NCI-H82 treated with DMSO at 0.1 percent for 48 hours (cell line): ENCODE measurements around the gene RBP3.

Experiments used
- DNase-seq: peaks from one replicate; lab custom pipeline; 2025; ENCODE audit not compliant: unreplicated experiment; lab: John Stamatoyannopoulos, UW

RBP3 gene

DNA sequence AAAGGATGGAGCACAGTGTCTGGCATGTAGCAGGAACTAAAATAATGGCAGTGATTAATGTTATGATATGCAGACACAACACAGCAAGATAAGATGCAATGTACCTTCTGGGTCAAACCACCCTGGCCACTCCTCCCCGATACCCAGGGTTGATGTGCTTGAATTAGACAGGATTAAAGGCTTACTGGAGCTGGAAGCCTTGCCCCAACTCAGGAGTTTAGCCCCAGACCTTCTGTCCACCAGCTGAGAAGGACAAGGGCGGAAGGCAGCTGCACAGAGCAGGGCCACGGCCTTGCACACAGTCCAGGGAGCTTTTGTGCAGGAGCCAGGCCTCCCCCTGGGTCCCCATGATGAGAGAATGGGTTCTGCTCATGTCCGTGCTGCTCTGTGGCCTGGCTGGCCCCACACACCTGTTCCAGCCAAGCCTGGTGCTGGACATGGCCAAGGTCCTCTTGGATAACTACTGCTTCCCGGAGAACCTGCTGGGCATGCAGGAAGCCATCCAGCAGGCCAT is at the start of gene RBP3:
TSS of gene RBP3 (plus strand) at position 226 of the 514 bp plus-strand sequence. CDS start at position 348, 122 bp downstream.
- peak; percentile 85 for DNase-seq

DNA sequence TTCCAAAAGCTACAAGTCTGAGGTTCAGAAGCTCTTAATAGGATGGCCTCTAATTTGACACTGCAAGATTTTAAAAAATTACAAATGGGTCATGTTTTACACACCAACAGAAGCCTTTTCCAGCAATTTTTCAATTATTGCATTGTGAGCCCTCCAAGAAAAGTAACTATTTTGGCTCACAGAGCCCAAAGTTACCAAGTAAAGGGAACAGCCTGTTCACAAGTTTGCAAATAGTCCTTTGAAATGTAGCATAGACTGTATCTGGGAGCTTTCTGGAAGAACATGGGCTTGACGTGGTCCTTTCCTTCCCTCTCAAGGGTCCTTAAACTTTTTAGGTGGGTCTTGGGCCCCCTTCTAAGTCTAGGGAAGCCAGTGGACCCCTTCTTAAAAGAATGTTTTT is 49.4 kb upstream of the RBP3 start:
- DNase-seq = no peak

DNA sequence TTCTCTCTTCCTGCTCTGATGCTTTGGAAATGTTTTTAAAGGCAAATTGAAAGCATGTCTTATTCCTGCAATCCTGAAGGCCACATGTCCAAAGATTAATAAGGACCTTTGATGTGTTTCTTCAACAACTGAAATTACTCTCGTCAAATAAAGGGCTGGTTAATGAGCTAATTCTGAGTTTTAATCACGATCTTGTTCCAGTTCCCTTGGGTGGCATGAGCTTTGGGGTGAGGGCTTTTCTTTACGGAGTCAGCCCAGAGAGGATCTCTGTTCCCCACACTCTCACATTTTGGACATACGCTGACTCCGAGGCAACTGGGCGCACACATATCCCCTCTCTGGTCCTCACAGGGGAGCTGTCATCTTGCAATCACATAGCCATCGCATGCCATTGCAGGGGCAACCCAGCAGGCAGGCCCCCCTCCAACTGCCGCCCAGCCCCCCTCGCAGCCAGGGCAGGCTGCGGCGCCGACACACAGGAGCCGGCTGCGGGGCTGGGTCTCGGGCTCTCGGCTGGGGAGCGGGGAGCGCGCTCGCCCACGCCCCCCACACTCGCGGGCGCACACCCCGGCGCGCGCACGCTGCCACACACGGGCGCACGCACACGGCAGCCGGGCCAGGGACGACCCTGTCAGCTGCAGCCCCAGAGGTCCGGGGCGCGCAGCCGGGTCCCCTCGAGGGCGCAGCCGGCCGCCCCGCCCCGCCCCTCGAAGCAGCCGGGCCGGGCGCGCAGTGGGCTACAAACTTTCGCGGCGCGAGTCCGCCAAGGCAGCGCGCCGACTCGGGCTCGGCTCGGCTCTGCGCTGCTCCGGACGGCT is 48.3 kb upstream of the RBP3 start, which contains the start of gene GDF10:
TSS of gene GDF10 (plus strand) at position 587 of the 818 bp plus-strand sequence. CDS start 455 bp downstream, outside the sequence.
- DNase-seq = no peak

DNA sequence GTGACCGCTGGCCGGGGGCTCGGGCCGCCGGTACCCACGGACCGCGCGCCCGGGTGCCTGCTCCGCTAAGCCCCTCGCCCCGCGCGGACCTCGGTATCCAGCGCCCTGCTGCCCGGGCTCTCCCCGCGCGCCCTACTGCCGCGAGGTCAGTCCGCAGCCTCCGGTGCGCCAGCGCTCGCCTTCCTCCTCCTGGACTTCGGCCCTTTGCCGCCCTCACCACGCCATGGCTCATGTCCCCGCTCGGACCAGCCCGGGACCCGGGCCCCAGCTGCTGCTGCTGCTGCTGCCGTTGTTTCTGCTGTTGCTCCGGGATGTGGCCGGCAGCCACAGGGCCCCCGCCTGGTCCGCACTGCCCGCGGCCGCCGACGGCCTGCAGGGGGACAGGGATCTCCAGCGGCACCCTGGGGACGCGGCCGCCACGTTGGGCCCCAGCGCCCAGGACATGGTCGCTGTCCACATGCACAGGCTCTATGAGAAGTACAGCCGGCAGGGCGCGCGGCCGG is 47.7 kb upstream of the RBP3 start:
- no peak for DNase-seq

DNA sequence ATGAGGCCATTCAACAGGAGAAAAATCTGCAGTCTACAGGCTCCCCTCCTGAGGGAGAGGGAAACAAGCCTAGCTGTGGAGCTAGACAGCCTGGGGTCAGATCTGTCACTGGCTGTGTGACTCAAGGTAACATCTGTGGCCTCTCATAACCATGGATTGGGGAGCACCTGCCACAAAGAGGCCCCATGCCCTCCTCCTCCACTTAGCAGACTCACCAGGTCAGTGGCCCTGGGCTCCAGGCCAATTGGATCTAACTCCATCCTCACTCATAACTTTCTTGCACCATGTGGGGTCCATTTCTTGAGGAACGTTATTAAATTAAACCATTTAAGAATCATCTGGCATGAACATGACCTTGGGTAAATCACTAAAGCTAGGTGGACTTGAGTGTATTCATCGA is 46.3 kb upstream of the RBP3 start:
- DNase-seq = no peak

DNA sequence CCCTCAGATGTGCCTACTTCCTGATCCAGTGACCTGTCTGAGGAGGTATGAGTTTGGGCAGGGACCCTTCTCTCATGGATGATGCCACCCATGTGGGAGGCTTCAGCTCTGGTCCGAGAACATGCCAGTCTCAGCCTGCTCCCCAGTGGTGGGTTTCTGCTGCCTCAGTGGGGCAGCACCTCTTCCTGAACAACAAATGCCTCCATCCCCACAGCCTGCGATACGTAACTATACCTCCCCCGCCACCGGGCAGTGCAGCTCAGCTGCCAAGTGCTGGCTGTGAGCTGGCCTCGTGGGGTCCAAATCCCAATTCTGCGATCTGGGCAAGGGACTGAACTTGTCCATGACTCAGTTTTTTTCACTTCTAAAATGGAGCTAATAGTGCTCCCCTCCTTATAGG is 45.1 kb upstream of the RBP3 start:
- no peak for DNase-seq

DNA sequence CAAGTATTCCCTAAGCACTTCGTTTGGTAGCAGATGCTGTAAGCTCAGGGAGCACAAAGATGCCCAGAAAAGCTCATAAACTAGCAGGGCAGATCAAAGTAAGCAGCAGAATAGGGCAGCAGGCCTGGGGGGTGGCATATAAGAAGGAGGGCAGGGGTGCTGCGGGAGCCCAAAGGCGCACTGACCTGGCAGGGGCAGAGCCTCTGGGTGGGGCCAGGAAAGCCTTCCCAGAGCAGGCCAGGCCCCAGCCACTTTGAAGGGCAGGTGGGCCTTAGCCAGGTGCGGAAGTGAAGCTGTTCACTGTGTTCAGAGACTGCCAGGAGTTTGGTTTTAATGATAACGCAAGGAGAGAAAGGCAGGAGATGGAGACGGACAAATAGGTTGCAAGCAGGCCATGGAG is 44.3 kb upstream of the RBP3 start:
- no peak for DNase-seq

DNA sequence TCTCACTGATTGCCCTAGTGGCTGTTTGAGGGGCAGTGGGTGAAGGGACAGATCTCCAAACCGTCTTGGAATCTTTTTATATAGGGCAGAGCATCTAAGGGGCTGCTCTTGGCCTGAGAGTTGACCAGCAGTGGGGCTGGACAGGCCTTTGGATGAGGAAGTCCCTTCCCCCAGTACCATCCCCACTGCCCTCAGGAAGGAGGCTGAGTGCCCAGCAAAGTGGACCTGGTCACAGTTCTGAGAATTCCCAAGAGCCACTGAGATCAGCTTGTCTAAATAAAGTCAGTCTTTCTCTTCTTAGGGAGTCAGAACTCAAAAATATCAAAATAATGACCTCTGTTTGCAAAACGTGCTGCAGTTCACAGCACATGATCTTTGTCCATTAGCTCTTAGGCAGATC is 42.6 kb upstream of the RBP3 start:
- DNase-seq = no peak

DNA sequence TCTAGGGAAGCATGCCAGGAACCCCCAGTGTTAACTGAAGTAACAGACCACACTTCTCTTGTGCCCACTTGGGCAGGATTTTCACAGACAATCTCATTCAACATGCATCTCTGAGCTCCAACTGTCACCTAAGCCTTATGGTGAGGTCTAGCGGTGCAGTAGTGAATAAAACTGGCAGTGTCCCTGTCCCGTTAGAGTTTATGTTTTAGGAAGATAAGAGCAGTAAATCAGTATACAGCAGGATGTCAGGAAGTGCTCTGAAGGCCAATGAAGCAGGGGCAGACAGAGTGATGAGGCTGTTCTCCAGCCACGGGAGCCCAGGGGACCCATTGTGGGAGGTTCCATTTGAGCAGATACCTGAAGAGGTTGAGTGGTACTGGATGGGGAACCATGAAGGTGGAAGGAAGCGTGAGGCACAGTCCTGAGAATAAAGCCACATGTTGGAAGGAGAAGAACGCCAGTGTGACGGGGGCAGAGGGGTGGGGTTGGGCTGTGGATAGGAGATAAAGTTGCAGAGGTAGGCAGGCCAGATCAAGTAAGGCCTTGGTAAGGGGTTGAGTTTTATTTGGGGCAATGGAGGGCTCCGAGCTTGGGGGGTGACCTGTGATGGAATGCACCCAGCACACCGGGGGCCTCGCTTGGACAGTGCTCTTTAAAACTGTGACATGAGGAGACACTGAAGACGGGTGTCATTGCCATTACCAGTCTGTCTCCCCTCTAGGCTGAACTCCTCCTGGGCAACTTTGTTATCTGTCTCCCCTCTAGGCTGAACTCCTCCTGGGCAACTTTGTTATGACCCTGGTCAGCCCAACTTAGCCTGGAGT is 41.6 kb upstream of the RBP3 start:
- DNase-seq = no peak

DNA sequence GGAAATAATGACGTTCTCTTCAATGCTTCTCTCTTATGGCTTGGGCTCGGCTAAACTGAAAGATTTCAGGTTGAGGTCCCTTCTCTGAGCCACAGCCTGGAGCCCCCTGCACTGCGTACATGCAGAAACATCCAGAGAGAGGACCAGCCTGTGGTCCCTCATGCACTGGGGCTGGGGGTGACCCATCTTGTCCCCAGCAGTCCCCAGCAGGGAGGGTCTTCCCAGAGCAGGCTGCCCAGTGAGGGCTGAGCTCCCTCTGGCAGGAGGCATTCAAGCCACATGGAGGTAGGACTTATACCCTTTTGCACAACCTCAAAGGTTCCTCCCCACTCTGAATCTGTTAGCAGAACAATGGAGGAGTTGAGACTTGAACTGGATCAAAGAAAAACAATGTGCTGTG is 40.8 kb upstream of the RBP3 start:
- DNase-seq = no peak

DNA sequence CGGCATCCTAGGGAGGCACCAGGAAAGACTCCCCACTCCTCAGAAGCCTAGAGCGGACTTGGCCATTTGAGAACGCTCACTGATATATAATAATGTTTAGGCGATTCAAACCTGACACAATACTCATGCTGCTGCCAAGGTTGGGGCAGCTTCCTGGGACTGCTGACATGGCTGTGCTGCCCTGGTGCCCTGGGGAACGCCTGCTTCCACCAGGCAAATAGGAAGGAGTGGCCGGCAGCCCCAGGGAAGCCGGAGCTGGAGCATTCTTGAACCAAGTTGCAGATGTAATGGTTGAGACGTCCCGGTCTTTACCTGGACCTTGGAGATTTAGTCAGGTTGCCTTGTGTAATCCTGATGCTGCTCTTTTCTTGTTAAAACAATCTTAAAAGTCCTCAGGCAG is 39.4 kb upstream of the RBP3 start:
- DNase-seq = no peak

DNA sequence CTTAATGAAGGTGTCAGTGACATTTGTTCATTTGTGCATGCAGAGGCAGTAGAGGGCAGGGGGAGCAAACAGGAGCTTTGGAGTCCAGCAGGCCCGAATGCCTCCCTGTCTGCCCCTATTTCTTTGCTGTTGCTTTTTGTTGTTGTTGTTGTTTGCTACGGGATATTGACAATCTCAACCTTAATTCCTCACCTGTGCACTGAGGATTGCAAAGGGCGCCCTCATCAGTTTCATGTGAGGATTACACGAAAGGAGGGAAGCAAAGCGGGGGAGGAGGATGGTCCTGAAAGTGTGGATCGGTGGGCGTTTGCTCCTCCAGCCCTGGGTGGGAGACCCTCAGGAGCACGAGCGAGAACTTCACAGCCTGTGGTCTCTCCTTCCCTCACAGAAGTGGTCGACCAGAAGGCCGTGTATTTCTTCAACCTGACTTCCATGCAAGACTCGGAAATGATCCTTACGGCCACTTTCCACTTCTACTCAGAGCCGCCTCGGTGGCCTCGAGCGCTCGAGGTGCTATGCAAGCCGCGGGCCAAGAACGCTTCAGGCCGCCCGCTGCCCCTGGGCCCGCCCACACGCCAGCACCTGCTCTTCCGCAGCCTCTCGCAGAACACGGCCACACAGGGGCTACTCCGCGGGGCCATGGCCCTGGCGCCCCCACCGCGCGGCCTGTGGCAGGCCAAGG is 38.6 kb upstream of the RBP3 start:
- no peak for DNase-seq

DNA sequence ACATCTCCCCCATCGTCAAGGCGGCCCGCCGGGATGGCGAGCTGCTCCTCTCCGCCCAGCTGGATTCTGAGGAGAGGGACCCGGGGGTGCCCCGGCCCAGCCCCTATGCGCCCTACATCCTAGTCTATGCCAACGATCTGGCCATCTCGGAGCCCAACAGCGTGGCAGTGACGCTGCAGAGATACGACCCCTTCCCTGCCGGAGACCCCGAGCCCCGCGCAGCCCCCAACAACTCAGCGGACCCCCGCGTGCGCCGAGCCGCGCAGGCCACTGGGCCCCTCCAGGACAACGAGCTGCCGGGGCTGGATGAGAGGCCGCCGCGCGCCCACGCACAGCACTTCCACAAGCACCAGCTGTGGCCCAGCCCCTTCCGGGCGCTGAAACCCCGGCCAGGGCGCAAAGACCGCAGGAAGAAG is 38.1 kb upstream of the RBP3 start:
- DNase-seq = no peak

DNA sequence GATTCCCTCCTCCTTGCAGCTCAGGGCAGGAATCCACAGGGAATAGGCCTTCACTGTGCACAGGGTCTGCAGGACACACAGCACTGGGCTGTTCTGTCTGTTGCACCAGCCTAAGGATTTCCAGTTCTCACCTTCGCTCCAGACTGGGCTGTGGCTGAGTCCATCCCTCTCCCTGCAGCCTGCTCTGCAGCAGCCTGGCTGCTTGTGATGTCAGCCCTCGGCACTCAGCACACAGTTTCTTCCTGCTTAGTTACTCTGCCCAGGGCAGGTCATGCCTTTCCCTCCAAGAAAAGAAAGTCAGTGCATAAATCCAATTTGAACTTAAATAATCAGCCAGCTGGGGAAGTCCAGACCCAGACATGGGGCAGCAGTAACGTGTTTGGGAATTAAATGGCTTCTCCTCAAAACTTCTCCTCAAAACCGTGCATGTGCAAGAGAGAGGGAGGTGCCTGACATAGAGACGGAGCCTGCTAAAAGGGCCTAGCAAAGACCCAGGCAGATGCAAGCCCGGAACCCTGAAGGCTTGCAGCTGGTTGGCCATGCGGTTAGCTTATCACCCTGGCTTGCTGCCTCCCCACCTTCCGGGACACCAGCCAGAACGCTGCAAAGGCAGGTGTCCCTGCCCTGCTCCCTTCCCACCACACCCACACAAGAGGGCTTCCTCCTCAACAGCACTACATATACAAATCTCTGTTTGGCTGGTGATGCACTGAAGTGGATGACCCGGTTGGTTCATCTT is 36.8 kb upstream of the RBP3 start:
- no peak for DNase-seq

DNA sequence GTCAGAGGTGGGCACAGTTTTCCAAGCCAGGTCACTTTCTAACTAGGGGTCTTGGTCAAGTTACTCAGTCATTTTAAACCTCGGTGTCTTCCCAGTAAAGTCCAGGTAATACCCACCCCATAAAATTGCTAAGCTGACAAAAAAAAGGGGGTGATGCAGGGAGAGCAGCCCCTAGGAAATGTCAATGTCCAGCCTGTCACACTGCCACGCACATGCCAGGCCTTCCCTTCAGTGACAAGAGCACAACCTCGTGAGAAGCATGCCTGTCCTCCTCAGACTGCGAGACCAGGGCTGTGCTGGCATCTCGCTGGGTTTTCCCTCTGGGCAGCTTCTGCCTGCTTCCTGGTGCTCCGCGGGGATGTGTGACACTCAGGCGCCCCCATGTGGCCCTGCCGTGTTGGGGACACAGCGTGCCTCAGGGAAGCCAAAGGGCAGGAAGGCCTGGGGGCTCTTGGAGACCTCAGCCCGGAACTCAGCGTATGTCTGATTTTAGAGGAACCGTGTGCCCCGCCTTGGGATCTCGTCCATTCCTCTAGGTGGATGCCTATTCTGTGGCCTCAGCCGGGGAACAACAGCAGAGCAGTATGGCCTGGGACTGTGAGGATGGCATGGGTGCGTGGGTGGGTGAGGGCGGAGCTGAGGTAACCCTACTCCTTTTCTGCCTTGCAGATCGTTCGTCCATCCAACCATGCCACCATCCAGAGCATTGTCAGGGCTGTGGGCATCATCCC is 36.1 kb upstream of the RBP3 start:
- DNase-seq = peak; percentile 23

DNA sequence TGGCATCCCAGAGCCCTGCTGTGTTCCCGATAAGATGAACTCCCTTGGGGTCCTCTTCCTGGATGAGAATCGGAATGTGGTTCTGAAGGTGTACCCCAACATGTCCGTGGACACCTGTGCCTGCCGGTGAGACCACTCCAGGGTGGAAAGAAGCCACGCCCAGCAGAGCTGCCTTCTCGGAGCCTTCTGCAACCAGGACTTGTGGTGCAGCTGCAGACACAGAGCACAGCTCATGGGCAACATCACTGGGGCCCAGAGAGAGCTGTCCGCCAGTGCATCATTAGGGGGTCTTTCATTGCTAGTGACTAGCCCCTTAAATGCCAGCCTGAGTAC is 35.5 kb upstream of the RBP3 start:
- no peak for DNase-seq

DNA sequence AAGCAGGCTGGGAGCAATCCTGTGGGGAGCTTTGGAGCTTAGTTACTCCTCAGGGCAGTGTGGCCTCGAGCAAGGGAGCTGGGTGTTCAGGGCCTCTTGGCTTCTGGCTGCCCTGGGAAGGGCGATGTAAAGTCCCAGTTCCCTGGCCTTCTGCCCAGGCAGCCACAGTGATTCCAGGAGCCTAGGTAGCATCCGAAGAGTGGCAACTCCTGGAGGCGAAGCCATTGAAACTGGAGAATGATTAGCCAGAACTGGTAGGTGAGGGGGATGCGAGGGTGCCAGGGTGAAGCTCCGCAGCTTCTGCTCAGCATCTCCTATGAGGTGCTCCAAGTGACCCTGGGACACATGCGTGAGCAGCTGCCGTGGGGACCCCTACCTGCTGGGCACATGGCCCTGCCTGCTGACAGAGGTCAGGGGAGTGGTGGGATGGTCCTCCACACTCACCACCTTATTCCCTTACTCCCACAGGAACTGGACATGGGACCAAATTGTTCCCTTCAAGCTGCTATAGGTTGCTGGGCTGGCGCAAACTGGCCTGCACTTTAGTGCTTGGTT is 33.7 kb upstream of the RBP3 start:
- DNase-seq = no peak

DNA sequence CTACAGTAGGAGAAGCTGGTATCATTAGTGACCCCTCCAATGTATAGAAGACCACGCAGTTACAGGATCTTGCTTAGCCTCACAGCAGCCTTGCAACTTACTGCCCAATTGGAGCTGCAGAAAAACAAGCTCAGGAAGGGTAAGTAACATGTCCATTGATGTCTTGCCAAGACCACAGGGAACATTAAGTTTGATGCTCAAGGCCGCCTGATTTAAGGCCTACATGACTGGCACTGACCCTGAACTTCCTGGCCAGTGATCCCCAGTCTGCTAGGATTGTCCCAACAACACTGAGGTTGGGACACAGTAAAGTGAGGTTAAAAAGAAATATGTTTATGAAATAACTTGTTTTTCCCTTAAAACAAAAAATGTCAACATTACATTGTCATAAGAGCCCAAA is 32.7 kb upstream of the RBP3 start:
- DNase-seq = no peak

DNA sequence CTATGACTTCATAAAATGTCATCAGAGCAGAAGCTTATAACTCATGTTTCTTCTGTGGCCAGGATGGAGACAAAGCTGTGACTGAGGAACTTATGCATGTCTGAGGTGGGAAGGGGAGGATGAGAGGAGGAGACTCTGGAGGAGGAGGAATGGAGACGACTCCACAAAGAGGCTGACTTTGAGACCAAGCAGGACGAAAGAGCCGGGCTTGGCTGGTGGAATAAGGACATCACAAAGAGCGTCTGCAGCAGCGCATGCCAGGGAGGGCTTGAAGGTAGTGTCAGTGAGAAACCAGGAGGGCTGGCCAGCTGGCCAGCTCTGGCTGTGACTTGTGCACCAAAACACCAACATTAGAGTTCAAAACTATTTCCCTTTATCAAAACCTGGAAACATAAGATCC is 32.0 kb upstream of the RBP3 start:
- no peak for DNase-seq

DNA sequence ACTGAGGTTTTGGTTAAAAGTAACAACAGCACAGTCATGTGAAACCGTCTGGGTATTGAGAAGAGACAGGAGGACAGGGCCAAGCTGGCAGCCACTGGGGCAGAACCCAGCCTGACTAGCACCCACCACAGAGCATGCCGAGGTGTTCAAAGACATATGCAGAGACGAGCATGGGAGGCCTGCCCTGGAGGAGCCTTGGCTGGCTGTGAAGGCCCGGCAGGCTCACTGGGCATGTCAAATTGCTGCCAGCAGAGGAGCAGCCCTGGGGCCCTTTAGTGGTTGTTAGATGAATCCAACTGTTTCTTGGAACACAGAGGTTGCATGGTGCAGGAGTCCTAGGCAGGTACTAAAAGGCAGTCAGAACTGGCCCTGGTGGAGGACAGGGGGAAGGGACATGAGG is 30.9 kb upstream of the RBP3 start:
- DNase-seq = no peak
